Ovary (tissue), 9 donors: ENCODE measurements around the gene OR10K2. TPM values are rescaled to one million over a fixed set of nuclear protein-coding genes. Genes with fewer than 3 reads are reported as not detected.

Experiments
- DNase-seq, 5 donors: peaks; one replicate each; pipeline ENCODE4 v3.0.0-alpha.2; 2019 to 2020
- H3K27ac ChIP-seq, 2 donors: fragments of 200-600 bp; one replicate each; pipeline versions ENCODE4 v1.5.1 to v1.8.0; 2019 to 2022
- H3K27me3 ChIP-seq: fragments of 200-600 bp; one replicate; pipeline ENCODE4 v1.8.0; 2022
- H3K36me3 ChIP-seq: fragments of 200-600 bp; sonication (generic); one replicate; pipeline ENCODE4 v1.5.1; 2019
- H3K4me1 ChIP-seq: one replicate; pipeline ENCODE4 v1.8.1; 2013; ENCODE audit warnings: mild to moderate bottlenecking, moderate library complexity; ENCODE audit not compliant: insufficient read depth
- H3K4me3 ChIP-seq: fragments of 200-600 bp; sonication (generic); one replicate; pipeline ENCODE4 v1.5.1; 2017
- H3K9me3 ChIP-seq, 2 donors: fragments of 200-600 bp in 1 of 2; sonication (generic) in 1 of 2; one replicate each; pipeline versions ENCODE4 v1.5.1 to v1.8.1; 2013 to 2019; ENCODE audit warnings: mild to moderate bottlenecking in 1 of 2, moderate library complexity in 1 of 2
- CTCF ChIP-seq, 3 donors: fragments of 450-650 bp in 2 of 3; fragments of 200-600 bp in 1 of 3; IDR thresholded peaks; one replicate each; pipeline versions ENCODE4 v1.5.1 to v1.8.0; 2016 to 2022; ENCODE audit warnings: antibody characterized with exemption in 3 of 3, mild to moderate bottlenecking in 1 of 3
- EP300 ChIP-seq: sonication (generic); formaldehyde crosslinking; IDR thresholded peaks from one replicate; pipeline ENCODE4 v1.6.1; 2017; ENCODE audit warnings: antibody characterized with exemption
- POLR2A ChIP-seq: fragments of 450-650 bp; IDR thresholded peaks from one replicate; pipeline ENCODE4 v1.6.1; 2017; ENCODE audit warnings: antibody characterized with exemption, mild to moderate bottlenecking, moderate library complexity
- WGBS, 3 donors: extraction: QIAGEN DNeasy Blood & Tissue Kit in 1 of 3; methylation state at CpG; one replicate each; pipeline versions ENCODE4 v1.1.5 to v1.1.7; 2013 to 2017; 5-methylcytosine and 5-hydroxymethylcytosine counted together
- intact Hi-C, 4 donors: fragments of 100-400 bp; cut with DNase I; formaldehyde crosslinking; loops; one replicate each; pipeline versions ENCODE4 v1.11.0 to v1.15.1; 2022 to 2023
- polyA plus RNA-seq, 2 donors: library from polyadenylated mRNA; stranded (reverse); fragments of 200-250 nt in 1 of 2; fragments of 350-450 nt in 1 of 2; fragmentation: Illumina TruSeq in 1 of 2; extraction: RNeasy Lipid Tissue Mini Kit (QIAGEN cat#74804) in 1 of 2; gene quantifications; one replicate each; pipeline ENCODE4 v1.2.3, GENCODE V29; 2013 to 2014
- total RNA-seq, 7 donors: library from RNA; depleted of rRNA in 2 of 7; stranded (reverse); fragments of >200 nt in 2 of 7; fragmentation: NEBNext Ultra II Directional in 3 of 7; extraction: Animal tissue kit (Norgen Biotek cat#: 25700) in 3 of 7; gene quantifications; one replicate each; pipeline versions ENCODE4 v1.1.0 to v1.2.4, GENCODE V29; 2016 to 2023
- donor health status: DM: no; HTN: no; CAD: no; lungs with moderate emphysema.
- donor health status: DM: no; HTN: no; CAD: no.
- donor health status: Bipolar disorder and iron deficiency.
- donor health status: DM: yes; HTN: yes; CAD: no.
- donor health status: DM: no; HTN: no; CAD: no.
- donor health status: DM: yes; HTN: yes; CAD: no.

The OR10K2 gene
- total and polyA plus RNA-seq, 9 donors = not detected

GRCh38 chr1:158407092-158407491, 18.9 kb downstream of the OR10K2 start:
- Histone ChIP-seq H3K4me3 (no peak overlapping the region), H3K36me3 (no peaks in the 10 kb centered on the region), H3K4me1 (no peaks in the 10 kb centered on the region), H3K27ac (no peak overlapping the region), H3K27me3 (no peaks in the 10 kb centered on the region), H3K9me3 (no peaks in the 10 kb centered on the region)
- TF ChIP-seq CTCF (IDR thresholded peaks at IDR 0.05) (no peak), EP300 (no peak), POLR2A (no peak)
- 85 to 93% (median 85%) methylated on average over 5 of the region's 5 CpGs for WGBS, 3 donors
- no peak for DNase-seq
- intact Hi-C loops = no loop called here

GRCh38 chr1:158400871-158401270, 25.2 kb downstream of the OR10K2 start:
- H3K27me3 ChIP-seq = no peaks in the 10 kb centered on the region
- DNase-seq = no peak
- no peaks in the 10 kb centered on the region for H3K36me3 ChIP-seq
- H3K4me3 ChIP-seq = no peak overlapping the region
- H3K4me1 ChIP-seq = no peaks in the 10 kb centered on the region
- intact Hi-C loops = no loop called here
- 83 to 88% (median 86%) methylated on average over 3 of the region's 3 CpGs for WGBS, 3 donors
- no peaks in the 10 kb centered on the region for H3K9me3 ChIP-seq
- no peak overlapping the region for H3K27ac ChIP-seq
- TF ChIP-seq POLR2A (no peak), EP300 (no peak), CTCF (IDR thresholded peaks at IDR 0.05) (no peak)

- H3K27ac ChIP-seq = no peak within 1 kb of the TSS
- no peaks in the 10 kb centered on the region for H3K9me3 ChIP-seq
- intact Hi-C loops = no loop called here
- TF ChIP-seq POLR2A = no peak
- no peaks in the 10 kb centered on the region for H3K36me3 ChIP-seq
- H3K4me1 ChIP-seq = no peaks in the 10 kb centered on the region
- no peak within 1 kb of the TSS for H3K4me3 ChIP-seq
- no peaks in the 10 kb centered on the region for H3K27me3 ChIP-seq
- 82 to 90% (median 84%) methylated on average over 5 of the region's 5 CpGs for WGBS, 3 donors
- DNase-seq = no peak
These were observed 27.1 kb downstream of the OR10K2 start, which contains the start of gene OR10T2 for GRCh38 chr1:158398818-158399514. Gene OR10T2, minus strand, starts transcription at chr1:158399466. Its CDS starts 0 bp downstream, at chr1:158399466.

- Histone ChIP-seq H3K27me3 (no peaks in the 10 kb centered on the region), H3K36me3 (no peaks in the 10 kb centered on the region), H3K9me3 (no peaks in the 10 kb centered on the region), H3K27ac (no peak overlapping the region), H3K4me3 (no peak overlapping the region), H3K4me1 (no peaks in the 10 kb centered on the region)
- intact Hi-C loops = no loop called here
- no peak for TF ChIP-seq CTCF (IDR thresholded peaks at IDR 0.05)
- TF ChIP-seq EP300 = no peak
- TF ChIP-seq POLR2A = no peak
- no peak for DNase-seq
- WGBS, 3 donors = 88 to 89% (median 89%) methylated on average over 3 of the region's 3 CpGs
These were observed 29.4 kb downstream of the OR10K2 start for GRCh38 chr1:158396646-158397045.

- no peaks in the 10 kb centered on the region for H3K4me1 ChIP-seq
- no peaks in the 10 kb centered on the region for H3K9me3 ChIP-seq
- H3K27me3 ChIP-seq = no peaks in the 10 kb centered on the region
- no peak for DNase-seq
- WGBS, 3 donors = 92 to 97% (median 94%) methylated on average over 5 of the region's 5 CpGs
- TF ChIP-seq POLR2A (no peak), CTCF (IDR thresholded peaks at IDR 0.05) (no peak), EP300 (no peak)
- intact Hi-C loops = no loop called here
- H3K4me3 ChIP-seq = no peak overlapping the region
- H3K36me3 ChIP-seq = no peaks in the 10 kb centered on the region
- no peak overlapping the region for H3K27ac ChIP-seq
These were observed 32.6 kb downstream of the OR10K2 start for GRCh38 chr1:158393476-158393875.
